Measurements from ENCODE around the gene MAP3K5. TPM values are rescaled to one million over a fixed set of nuclear protein-coding genes. Genes with fewer than 3 reads are reported as not detected.

Gene MAP3K5
- total and polyA plus RNA-seq, 2 of the 8 experiments (the other 6 are each of a cell fraction or from before 2014, with no cell fraction given): 0.63 to 2.6 TPM

GRCh38 chr6:136767570-136768309 is 24.5 kb downstream of the MAP3K5 start:
- Histone ChIP-seq H3K4me2 (ENCODE audit: insufficient read depth in 1 of 2, low read depth in 2 of 2, low read length in 2 of 2) (no peak overlapping the region), H3K18ac (ENCODE audit: extremely low read depth, low read length) (no peak overlapping the region), H4K91ac (replicated peaks; ENCODE audit: insufficient read length, low read length) (no peak overlapping the region), H3K36me3 (ENCODE audit: control insufficient read depth in 2 of 4, insufficient read depth in 4 of 4, low read length in 3 of 4) (no peaks in the 10 kb centered on the region), H3K4ac (replicated peaks; ENCODE audit: insufficient read length, low read depth, low read length) (no peak overlapping the region), H4K8ac (ENCODE audit: extremely low read depth, insufficient read depth, low read length) (no peak overlapping the region), H2BK15ac (ENCODE audit: low read length) (no peak overlapping the region), H3K79me1 (ENCODE audit: low read depth, low read length) (no peaks in the 10 kb centered on the region), H3K79me2 (ENCODE audit: control insufficient read depth in 1 of 2, insufficient read depth in 2 of 2, low read length in 2 of 2) (no peaks in the 10 kb centered on the region), H3K14ac (ENCODE audit: insufficient read length) (no peak overlapping the region), H3K9ac (replicated peaks in 1 of 4; ENCODE audit: extremely low read depth in 1 of 4, low read depth in 3 of 4, low read length in 3 of 4) (no peak overlapping the region), H3K27ac (ENCODE audit: low read depth, low read length) (no peak overlapping the region), H2BK120ac (replicated peaks; ENCODE audit: low read depth, low read length) (no peak overlapping the region), H3K27me3 (replicated peaks in 1 of 4; ENCODE audit: control insufficient read depth in 3 of 4, extremely low read depth in 1 of 4, insufficient read depth in 3 of 4, low read length in 3 of 4) (no peaks in the 10 kb centered on the region), H3K56ac (replicated peaks; ENCODE audit: insufficient read length, low read depth, low read length) (no peak overlapping the region), H4K5ac (ENCODE audit: insufficient read length, low read depth, low read length) (no peak overlapping the region), H3K23ac (ENCODE audit: insufficient read length) (no peak overlapping the region), H2AK5ac (ENCODE audit: low read depth, low read length) (no peak overlapping the region), H2AFZ (ENCODE audit: low read length) (no peak overlapping the region), H2BK20ac (ENCODE audit: low read length) (no peak overlapping the region), H2BK5ac (ENCODE audit: low read depth, low read length) (no peak overlapping the region), H3K4me3 (ENCODE audit: extremely low read depth in 1 of 4, insufficient read depth in 2 of 4, low read depth in 3 of 4, low read length in 4 of 4) (no peak overlapping the region), H2BK12ac (ENCODE audit: low read depth, low read length) (no peak overlapping the region), H4K20me1 (replicated peaks in 1 of 2; ENCODE audit: control insufficient read depth in 1 of 2, insufficient read depth in 2 of 2, low read length in 2 of 2) (no peaks in the 10 kb centered on the region), H3K23me2 (ENCODE audit: low read depth, low read length) (no peaks in the 10 kb centered on the region), H3K9me3 (ENCODE audit: insufficient read depth in 2 of 2, low read depth in 1 of 2, low read length in 1 of 2) (no peaks in the 10 kb centered on the region), H3K4me1 (replicated peaks in 1 of 4; ENCODE audit: control insufficient read depth in 3 of 4, insufficient read depth in 4 of 4, low read length in 3 of 4) (no peaks in the 10 kb centered on the region)
- WGBS, 2 experiments (ENCODE audit: extremely low coverage in 1 of 2, insufficient coverage in 1 of 2, insufficient read length in 1 of 2, insufficient replicate concordance in 2 of 2, low coverage in 1 of 2, low lambda C conversion rate in 2 of 2, missing lambda C conversion rate in 1 of 2): 88% methylated on average over 6 of the region's 6 CpGs; no CpG with 5 or more reads in 1 of the 2 experiments
- CTCF ChIA-PET (ENCODE audit: partially characterized antibody): no interaction called here
- FAIRE-seq (no peak), DNase-seq (ENCODE audit: low read depth in 1 of 2, low spot score in 2 of 2) (no peak)
- POLR2A ChIA-PET (ENCODE audit: partially characterized antibody): no interaction called here
- TF ChIP-seq SP1 (IDR thresholded peaks at IDR 0.05; ENCODE audit: low read depth, low read length): no peak
- no peak for TF ChIP-seq TCF12 (IDR thresholded peaks at IDR 0.05; ENCODE audit: low read depth, low read length)
- TF ChIP-seq BCL11A (IDR thresholded peaks at IDR 0.05; ENCODE audit: low read depth in 2 of 2, low read length in 2 of 2): no peak
- no peak for TF ChIP-seq CEBPB (IDR thresholded peaks at IDR 0.05; ENCODE audit: low read depth, low read length)
- no peak for TF ChIP-seq HDAC2 (IDR thresholded peaks at IDR 0.05; ENCODE audit: borderline replicate concordance in 1 of 2, low read depth in 2 of 2, low read length in 2 of 2)
- TF ChIP-seq TAF7 (optimal IDR thresholded peaks at IDR 0.05; ENCODE audit: borderline replicate concordance, low read depth, low read length): no peak
- no peak for TF ChIP-seq CHD2 (IDR thresholded peaks at IDR 0.05; ENCODE audit: low read length)
- TF ChIP-seq GTF2F1 (IDR thresholded peaks at IDR 0.05; ENCODE audit: borderline replicate concordance, low read depth, low read length): no peak
- TF ChIP-seq HDAC6 (IDR thresholded peaks at IDR 0.05; ENCODE audit: low read depth, low read length): no peak
- TF ChIP-seq KDM4A (IDR thresholded peaks at IDR 0.05; ENCODE audit: low read depth, low read length, severe bottlenecking): no peak
- TF ChIP-seq EP300 (IDR thresholded peaks at IDR 0.05; ENCODE audit: borderline replicate concordance in 1 of 2, low read depth in 2 of 2, low read length in 2 of 2): no peak
- TF ChIP-seq YY1 (IDR thresholded peaks at IDR 0.05; ENCODE audit: low read depth, low read length): no peak
- TF ChIP-seq POU5F1 (IDR thresholded peaks at IDR 0.05; ENCODE audit: low read depth, low read length): no peak
- TF ChIP-seq RFX5 (IDR thresholded peaks at IDR 0.05; ENCODE audit: borderline replicate concordance, low read depth, low read length): no peak

Measured in H1 (cell line).